GM23248 (cell line): ENCODE data around the gene KIF16B.

ENCODE experiments used
- EZH2 ChIP-seq: fragments of 200-600 bp; sonication (generic); IDR thresholded peaks from 2 replicates; pipeline ENCODE4 v1.6.1; 2018; ENCODE audit warnings: antibody characterized with exemption, mild to moderate bottlenecking; ENCODE audit not compliant: insufficient read depth, poor library complexity, severe bottlenecking
- EZH2phosphoT487 ChIP-seq: fragments of 200-600 bp; sonication (generic); IDR thresholded peaks from 2 replicates; pipeline ENCODE4 v1.6.1; 2018; ENCODE audit warnings: antibody characterized with exemption, moderate library complexity, mild to moderate bottlenecking, low read depth; ENCODE audit not compliant: insufficient read depth

GRCh38 chr20:16476032-16476431 lies 97.2 kb downstream of the KIF16B start:
- TF ChIP-seq EZH2phosphoT487 = no peak
- no peak for TF ChIP-seq EZH2
